NCI-H748 treated with DMSO at 0.1 percent for 48 hours (cell line): ENCODE data around the gene PRKCD.

Experiments
- DNase-seq: peaks from one replicate; lab custom pipeline; 2025; lab: John Stamatoyannopoulos, UW

The PRKCD gene

GRCh38 chr3:53232641-53233377 lies 71.8 kb downstream of the PRKCD start:
- DNase-seq: no peak

- DNase-seq: no peak
These were observed 73.3 kb downstream of the PRKCD start for GRCh38 chr3:53234130-53234840.

GRCh38 chr3:53234841-53235232 lies 73.8 kb downstream of the PRKCD start:
- no peak for DNase-seq

- DNase-seq: no peak
These were observed 74.5 kb downstream of the PRKCD start for GRCh38 chr3:53235545-53235944.

- DNase-seq: no peak
These were observed 75.3 kb downstream of the PRKCD start for GRCh38 chr3:53236112-53236841.

GRCh38 chr3:53238051-53238850 lies 77.2 kb downstream of the PRKCD start:
- DNase-seq: no peak

- DNase-seq: no peak
These were observed 77.9 kb downstream of the PRKCD start for GRCh38 chr3:53238886-53239285.

GRCh38 chr3:53239800-53240199 lies 78.8 kb downstream of the PRKCD start:
- no peak for DNase-seq

- DNase-seq: no peak
These were observed 80.3 kb downstream of the PRKCD start for GRCh38 chr3:53240989-53241972.

- no peak for DNase-seq
These were observed 81.1 kb downstream of the PRKCD start for GRCh38 chr3:53242155-53242554.
